ENCODE data around the gene CDRT15.
"Not testable (repeated sequence)": the region's sequence is repeated elsewhere in the genome, so short reads cannot be mapped to it uniquely, and the experiment has no call there.

The CDRT15 gene

DNA sequence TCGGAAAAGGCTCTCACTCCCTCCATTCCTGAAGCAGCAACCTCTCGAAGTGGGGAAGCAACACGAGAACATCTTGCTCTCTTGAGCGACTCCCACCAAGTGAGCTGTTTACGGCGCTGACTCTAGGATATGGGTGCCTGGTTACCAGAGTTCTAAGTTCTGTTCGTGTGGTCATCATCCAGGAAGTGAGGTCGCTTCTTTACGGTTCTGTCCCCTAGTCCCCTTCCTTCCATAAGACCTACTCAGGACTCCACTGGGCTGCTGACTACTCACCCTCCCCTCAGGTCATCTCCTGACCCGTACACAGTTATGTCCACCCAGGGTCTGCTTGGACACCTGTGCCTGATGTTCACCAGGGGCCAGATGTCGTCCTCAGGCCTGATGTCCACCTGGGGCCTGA, at the start of gene CDRT15:
Gene CDRT15 (minus strand): TSS at position 101 of the 400 bp plus-strand sequence. CDS start 29 bp downstream, at position 72.
- not testable (repeated sequence) for DNase-seq (ENCODE audit: low read depth)

DNA sequence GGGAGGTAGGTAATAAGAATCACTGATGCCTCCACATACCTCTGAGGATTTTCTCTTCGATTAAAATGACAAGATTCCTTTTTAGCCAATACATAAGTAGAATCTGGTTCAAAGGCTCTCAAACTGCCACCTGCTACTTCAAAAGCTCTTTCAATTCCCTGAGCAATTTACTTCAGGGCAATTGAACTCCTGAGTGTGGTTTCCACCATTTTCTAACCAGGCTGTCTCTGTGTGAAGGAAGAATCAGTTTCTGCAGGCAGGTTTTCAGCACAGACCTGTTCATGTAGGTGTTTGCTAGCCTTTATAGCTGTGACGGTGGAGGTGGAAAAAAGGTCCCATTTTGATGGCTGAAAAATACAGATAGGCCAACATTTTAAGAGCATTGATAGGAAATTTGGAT, 46.1 kb upstream of the CDRT15 start:
- DNase-seq (ENCODE audit: low read depth) = no peak

GRCh38 chr17:14281530-14281929, 44.9 kb upstream of the CDRT15 start:
- DNase-seq (ENCODE audit: low read depth) = no peak

DNA sequence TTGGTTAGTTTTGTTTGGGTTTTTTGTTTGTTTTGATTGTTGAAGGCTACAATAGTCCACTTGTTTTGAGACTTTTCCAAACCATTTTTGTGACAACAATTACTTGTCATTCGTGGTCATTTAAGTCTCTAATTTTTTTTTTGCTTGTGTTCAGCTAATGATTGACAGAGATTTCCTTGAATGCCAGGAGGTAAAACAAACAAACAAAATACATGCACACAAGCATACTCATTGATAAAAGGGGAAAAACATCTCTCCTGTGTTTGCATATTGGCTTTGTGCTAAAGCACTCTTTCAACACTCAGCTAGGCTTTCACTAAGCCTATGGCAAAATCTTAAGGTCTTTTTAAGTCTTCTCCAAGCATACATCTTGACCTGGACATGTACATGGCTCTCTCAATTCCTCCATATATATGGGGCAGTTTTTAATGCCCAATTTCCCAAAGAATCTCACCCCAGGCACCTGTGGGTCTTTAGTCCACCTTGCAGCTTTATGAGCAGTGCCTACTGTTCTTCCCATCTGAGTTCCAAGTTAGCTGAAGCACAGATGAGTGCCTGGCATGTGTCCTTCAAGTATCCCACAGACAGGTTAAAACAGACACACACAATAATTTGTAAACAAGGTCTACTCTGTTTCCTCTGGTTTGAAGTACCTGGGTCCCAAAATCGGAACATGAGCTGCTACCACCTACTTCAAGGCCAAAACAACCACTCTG, 40.0 kb upstream of the CDRT15 start:
- DNase-seq (ENCODE audit: low read depth) = no peak

GRCh38 chr17:14270508-14270907, 33.8 kb upstream of the CDRT15 start:
- no peak for DNase-seq (ENCODE audit: low read depth)

DNA sequence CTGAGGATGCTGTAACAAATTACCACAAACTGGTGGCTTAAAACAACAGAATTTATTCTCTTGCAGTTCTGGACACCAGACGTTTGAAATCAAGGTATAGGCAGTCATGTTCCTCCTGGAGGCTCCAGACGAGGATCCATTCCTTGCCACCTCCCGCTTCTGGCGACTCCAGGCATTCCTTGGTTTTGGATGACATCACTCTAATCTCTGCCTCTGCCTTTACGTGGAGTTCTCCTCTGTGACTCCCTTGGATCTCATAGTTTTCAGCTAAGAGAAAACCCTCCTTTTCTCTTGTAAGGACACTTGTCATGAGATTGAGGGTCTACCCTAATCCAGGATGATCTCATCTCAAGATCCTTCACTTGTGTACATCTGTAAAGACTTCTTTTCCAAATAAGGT, 32.8 kb upstream of the CDRT15 start:
- no peak for DNase-seq (ENCODE audit: low read depth)

DNA sequence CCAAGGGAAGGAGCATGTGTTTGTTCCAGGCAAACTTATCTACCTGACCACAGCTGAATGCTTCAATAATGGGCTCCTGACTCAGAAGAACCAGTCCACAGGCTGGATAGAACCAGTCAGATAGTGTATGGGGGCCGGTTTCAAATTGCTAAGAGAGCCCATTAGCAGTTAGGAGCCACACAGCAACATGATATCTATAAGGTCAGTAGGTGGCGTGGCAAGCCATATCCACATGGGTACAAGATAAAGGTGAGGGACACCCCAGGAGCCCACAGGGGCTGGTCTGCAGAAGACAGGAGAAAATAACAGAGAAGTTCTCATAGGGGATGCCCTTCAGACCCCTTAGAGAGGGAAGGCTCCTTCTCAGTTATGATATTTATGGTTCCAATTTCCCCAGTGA, 31.6 kb upstream of the CDRT15 start:
- DNase-seq (ENCODE audit: low read depth) = no peak

DNA sequence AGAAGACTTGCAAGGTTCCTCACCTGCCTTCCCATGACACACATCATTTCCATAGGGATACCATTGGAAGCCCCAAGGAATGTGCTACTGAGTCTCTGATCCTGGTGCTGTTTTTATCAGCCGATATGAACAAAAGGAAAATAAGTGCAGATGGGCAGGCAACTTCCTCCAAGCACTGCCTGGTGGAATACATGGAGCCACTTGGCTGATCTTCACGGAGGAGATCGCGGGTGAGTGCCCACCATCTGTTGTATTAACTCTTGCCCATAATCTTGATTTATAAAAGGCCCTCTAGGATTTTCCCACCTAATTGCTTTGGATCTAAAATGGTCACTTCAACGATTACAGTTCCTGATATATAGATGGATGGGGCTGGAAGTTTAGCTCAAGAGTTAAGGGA, 24.7 kb upstream of the CDRT15 start:
- no peak for DNase-seq (ENCODE audit: low read depth)

DNA sequence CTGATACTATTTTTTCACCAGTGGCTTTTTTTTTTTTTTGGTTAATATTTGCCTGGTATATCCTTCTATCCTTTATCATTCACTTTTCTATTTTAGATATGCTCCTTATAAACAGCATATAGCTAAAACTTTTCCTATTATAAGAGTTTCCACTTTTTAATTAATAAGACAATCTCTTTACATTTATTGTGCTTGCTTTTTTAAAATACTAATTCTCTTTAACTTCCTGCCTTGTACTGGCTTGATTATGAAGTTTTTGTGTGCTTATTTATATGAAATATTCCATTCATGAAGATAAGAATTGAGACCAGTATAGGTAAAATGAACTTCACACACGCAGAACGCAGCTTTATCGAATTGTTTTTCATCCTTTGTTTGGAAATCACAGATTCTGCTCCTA, 9.0 kb upstream of the CDRT15 start:
- DNase-seq (ENCODE audit: low read depth) = no peak

DNA sequence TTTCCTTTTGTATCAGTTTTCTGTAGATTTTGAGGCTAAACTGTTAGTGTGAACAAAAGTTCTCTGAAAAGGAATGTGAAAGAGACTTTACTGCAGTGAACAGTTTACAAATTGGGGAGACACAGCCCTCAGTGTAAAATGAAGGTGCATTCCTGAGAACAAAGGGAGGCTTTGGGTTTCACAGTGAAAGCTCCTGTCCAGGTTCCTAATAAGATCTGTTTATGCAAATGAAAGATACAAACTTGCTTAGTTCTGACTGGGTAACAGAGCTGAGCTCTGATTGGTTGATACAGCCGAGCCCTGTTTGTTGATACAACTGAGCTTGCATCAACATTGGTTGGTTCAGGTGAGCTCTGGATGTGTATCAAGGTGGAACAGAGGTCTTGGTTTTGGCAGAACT, 8.3 kb upstream of the CDRT15 start:
- DNase-seq (ENCODE audit: low read depth) = no peak

GRCh38 chr17:14239271-14239670, 2.6 kb upstream of the CDRT15 start:
- DNase-seq (ENCODE audit: low read depth) = not testable (repeated sequence)

DNA sequence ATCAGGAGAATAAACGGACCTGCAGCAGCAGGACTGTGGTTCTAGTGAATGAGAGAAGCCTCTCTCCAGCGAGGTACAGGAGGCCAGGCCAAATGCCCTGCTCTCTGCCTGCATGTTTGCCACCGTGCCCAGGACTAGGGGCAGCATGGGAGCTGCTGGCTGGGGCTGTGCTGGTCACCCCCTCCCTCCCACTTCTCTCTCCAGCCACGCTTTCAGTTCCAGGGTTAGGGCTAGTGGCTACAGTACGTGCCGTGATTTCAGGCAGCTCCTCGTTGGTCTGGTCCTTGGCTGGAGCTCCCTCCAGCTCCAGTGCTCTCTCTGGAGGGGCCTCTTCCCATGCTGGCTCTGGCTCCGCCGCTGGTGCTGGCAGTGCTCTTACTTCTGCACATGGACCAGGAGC, 630 bp downstream of the CDRT15 start:
- not testable (repeated sequence) for DNase-seq (ENCODE audit: low read depth)

GRCh38 chr17:14235047-14235446, 1.6 kb downstream of the CDRT15 start:
- DNase-seq (ENCODE audit: low read depth) = not testable (repeated sequence)

DNA sequence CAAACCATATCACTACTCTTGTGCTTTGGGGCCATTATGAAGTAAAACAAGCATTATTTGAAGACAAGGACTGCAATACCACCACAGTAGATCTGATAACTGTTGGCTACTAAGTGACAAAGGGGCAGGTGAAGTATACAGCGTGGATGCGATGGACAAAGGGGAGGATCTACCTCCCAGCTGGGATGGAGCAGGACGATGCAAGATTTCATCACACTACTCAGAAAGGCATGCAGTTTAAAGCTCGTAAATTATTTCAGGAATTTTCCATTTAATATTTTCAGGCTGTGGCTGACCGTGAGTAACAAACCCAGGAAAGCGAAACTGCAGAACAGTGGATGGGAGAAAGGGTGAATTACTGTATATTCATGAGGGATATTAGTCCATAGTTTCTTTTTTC, 5.5 kb downstream of the CDRT15 start:
- DNase-seq (ENCODE audit: low read depth) = peak; percentile 31

GRCh38 chr17:14228903-14229302, 7.8 kb downstream of the CDRT15 start:
- peak; percentile 87 for DNase-seq (ENCODE audit: low read depth)

DNA sequence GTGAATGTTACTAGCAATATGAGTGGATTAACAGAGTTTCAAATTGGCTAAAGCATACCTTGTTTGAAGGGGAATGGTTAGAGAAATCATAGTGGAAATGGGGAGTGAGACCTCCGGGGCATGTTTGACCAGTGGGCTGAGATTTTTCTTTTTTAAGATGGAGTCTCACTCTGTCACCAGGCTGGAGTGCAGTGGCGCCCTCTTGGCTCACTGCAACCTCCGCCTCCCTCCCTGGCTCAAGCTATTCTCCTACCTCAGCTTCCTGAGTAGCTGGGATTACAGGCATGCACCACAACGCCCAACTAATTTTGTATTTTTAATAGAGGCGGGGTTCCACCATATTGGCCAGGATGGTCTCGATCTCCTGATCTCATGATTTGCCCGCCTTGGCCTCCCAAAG, 9.6 kb downstream of the CDRT15 start:
- DNase-seq (ENCODE audit: low read depth) = no peak

DNA sequence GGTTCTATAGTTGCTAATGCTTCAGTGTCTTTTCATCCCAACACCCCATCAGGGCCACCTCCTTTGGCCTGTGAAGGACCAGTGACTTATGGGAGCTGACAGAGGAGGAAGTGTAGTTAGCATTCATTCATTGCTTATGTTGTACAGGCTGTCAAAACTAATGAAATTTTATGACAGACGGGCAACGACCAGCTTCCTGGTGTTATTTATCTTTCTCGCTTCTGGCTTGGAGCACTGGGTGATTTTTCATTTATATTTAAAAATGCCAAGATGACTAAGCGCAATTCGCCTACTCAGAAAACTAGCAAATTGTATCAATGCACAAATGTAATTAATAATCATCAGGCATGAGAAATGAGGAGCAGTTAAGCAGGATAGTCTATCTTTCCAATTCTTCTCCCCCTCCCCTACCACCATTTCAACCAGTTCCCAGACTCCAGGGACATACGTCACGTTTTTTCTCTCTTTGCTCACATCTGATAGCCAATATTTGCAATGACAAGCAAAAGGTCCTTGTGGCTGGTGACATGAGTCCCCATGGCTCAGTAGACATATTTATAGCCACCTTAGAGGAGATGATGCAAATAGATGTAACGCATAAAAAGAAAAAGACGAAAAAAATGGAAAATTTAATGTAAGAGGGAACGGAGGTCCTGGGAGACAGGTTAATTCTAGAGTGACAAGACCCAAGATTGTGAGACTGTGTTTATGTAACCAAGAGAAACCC, 11.2 kb downstream of the CDRT15 start:
- no peak for DNase-seq (ENCODE audit: low read depth)

DNA sequence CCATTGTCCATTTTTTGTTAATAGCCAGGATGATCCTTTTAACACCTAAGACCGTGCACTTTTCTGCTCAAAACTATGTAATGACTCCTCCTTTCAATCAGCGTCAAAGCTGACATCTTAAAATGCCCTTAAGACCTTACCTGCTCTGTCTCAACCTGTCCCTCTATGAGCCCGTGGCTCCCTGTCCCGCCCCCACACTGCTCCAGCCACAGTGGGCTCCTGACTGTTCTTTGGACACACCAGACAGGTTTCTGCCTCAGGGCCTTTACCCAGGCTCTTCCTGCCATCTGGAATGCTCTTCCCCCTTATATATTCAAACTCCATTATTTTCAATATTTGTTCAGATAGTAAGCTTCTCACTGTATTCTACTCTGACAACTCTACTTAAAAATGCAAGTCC, 14.1 kb downstream of the CDRT15 start:
- DNase-seq (ENCODE audit: low read depth) = no peak

GRCh38 chr17:14214271-14214670, 22.4 kb downstream of the CDRT15 start:
- no peak for DNase-seq (ENCODE audit: low read depth)

DNA sequence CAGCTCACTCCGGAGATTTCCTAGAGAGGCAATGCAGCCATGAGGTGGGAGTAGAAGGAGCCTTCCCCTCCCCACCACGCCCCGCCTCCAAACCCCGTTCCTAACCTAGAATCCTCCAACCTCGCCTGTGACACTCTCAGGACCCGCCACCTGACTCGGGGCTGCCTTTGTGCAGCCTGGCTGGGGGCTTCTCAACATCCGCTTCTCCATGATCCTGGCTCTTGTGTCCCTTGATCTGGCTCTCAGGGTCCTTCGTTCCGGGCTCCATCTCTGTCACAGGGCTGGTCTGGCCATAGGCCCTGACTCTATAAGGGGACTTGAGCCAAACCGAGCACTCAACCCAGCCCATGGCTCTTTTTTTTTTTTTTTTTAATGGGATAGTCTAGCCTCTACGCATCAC, 24.3 kb downstream of the CDRT15 start:
- DNase-seq (ENCODE audit: low read depth) = no peak

DNA sequence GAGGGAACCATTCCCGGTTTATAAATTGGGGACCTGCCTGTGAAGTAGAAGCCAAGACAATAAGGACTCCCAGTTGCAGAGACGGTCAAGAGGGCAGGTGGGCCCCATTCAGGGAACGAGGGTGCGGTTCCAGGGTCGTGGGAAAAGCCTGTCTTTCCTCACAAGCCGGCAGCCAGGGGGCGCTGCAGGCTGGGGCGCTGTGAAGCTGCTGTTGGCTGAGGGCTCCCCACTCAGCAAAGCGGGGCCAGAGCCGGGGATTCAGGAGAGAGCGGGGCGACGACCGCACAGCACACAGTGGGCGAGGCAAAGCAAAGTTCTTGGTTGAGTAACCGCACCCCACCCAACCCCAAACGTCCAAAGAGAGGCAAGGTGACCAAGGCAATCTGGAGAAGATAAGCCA, 24.9 kb downstream of the CDRT15 start:
- no peak for DNase-seq (ENCODE audit: low read depth)

DNA sequence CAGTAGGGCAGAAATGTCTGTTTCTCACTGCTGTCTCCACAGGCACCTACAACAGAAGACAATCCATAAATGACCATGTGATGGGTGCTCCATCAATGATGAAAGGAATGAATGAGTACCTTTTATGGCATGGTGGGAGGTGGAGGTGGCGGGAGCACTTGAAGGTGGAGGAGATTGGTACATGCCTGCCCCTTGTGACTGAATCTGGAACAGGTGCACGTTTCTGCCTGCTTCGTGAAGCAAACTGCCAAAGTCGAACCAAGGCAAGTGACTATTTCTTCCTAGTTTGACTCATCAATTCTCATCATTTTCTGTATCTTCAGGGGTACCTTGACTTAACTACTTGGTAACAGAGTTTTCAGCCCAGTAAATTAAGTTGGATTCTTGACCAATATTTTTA, 25.4 kb downstream of the CDRT15 start:
- DNase-seq (ENCODE audit: low read depth) = no peak

GRCh38 chr17:14209215-14209614, 27.4 kb downstream of the CDRT15 start:
- no peak for DNase-seq (ENCODE audit: low read depth)

GRCh38 chr17:14207791-14208190, 28.9 kb downstream of the CDRT15 start:
- no peak for DNase-seq (ENCODE audit: low read depth)
